ENCODE measurements around the gene ZSWIM8.
"Not testable (repeated sequence)": the region's sequence is repeated elsewhere in the genome, so short reads cannot be mapped to it uniquely, and the experiment has no call there.

ZSWIM8 gene

GRCh38 chr10:73773152-73773879, 12.1 kb upstream of the ZSWIM8 start:
- no peak for DNase-seq

- DNase-seq: no peak
Observed at GRCh38 chr10:73774637-73775036, 10.8 kb upstream of the ZSWIM8 start.

- no peak for DNase-seq
Observed at GRCh38 chr10:73779018-73779417, 6.4 kb upstream of the ZSWIM8 start.

GRCh38 chr10:73779539-73780197, 5.7 kb upstream of the ZSWIM8 start:
- no peak for DNase-seq

- no peak for DNase-seq
Observed at GRCh38 chr10:73780301-73780700, 5.1 kb upstream of the ZSWIM8 start.

GRCh38 chr10:73780966-73781365, 4.4 kb upstream of the ZSWIM8 start:
- DNase-seq: no peak

GRCh38 chr10:73781548-73781878, 3.9 kb upstream of the ZSWIM8 start:
- DNase-seq: no peak

- peak; percentile 87 for DNase-seq
Observed at GRCh38 chr10:73781879-73782748, 3.3 kb upstream of the ZSWIM8 start, which contains the start of gene CHCHD1. Gene CHCHD1 (plus strand): TSS chr10:73782048. CDS start chr10:73782076, 28 bp downstream.

GRCh38 chr10:73782749-73783085, 2.7 kb upstream of the ZSWIM8 start:
- no peak for DNase-seq

GRCh38 chr10:73785721-73786511, 510 bp downstream of the ZSWIM8 start:
- DNase-seq: peak; percentile 33

GRCh38 chr10:73786512-73786885, 1.1 kb downstream of the ZSWIM8 start:
- no peak for DNase-seq

- DNase-seq: not testable (repeated sequence)
Observed at GRCh38 chr10:73787031-73787800, 1.8 kb downstream of the ZSWIM8 start.

GRCh38 chr10:73788864-73789658, 3.7 kb downstream of the ZSWIM8 start:
- DNase-seq: no peak

- no peak for DNase-seq
Observed at GRCh38 chr10:73789659-73790055, 4.3 kb downstream of the ZSWIM8 start.

- no peak for DNase-seq
Observed at GRCh38 chr10:73790886-73791625, 5.7 kb downstream of the ZSWIM8 start.

GRCh38 chr10:73791871-73792400, 6.5 kb downstream of the ZSWIM8 start:
- DNase-seq: no peak

- no peak for DNase-seq
Observed at GRCh38 chr10:73793456-73793855, 8.1 kb downstream of the ZSWIM8 start.

GRCh38 chr10:73795491-73795890, 10.1 kb downstream of the ZSWIM8 start:
- not testable (repeated sequence) for DNase-seq

- not testable (repeated sequence) for DNase-seq
Observed at GRCh38 chr10:73796035-73796434, 10.6 kb downstream of the ZSWIM8 start.

- no peak for DNase-seq
Observed at GRCh38 chr10:73796766-73797165, 11.4 kb downstream of the ZSWIM8 start.

All from activated effector memory CD4-positive, alpha-beta T cell treated with Interleukin-2 at 50 U/mL for 16 hours (primary cell).